Breast epithelium (tissue), 4 donors: ENCODE results near the gene SAMD8. TPM values are rescaled to one million over a fixed set of nuclear protein-coding genes. Genes with fewer than 3 reads are reported as not detected.
"Not testable (repeated sequence)": the region's sequence is repeated elsewhere in the genome, so short reads cannot be mapped to it uniquely, and the experiment has no call there.

ENCODE experiments used
- DNase-seq, 2 donors: peaks; one replicate each; pipeline ENCODE4 v3.0.0-alpha.2; 2019; ENCODE audit warnings: low spot score in 2 of 2
- H3K27ac ChIP-seq, 2 donors: fragments of 200-600 bp; sonication (generic) in 1 of 2; one replicate each; pipeline ENCODE4 v1.5.1; 2016 to 2019; ENCODE audit warnings: mild to moderate bottlenecking in 1 of 2
- H3K27me3 ChIP-seq, 2 donors: fragments of 200-600 bp; sonication (generic) in 1 of 2; one replicate each; pipeline versions ENCODE4 v1.5.1 to v1.6.0; 2017 to 2019; ENCODE audit warnings: control low read depth in 1 of 2, mild to moderate bottlenecking in 1 of 2
- H3K36me3 ChIP-seq: fragments of 200-600 bp; one replicate; pipeline ENCODE4 v1.5.1; 2019
- H3K4me1 ChIP-seq, 2 donors: fragments of 200-600 bp; sonication (generic); one replicate each; pipeline ENCODE4 v1.5.1; 2016 to 2019; ENCODE audit warnings: control low read depth in 1 of 2
- H3K4me3 ChIP-seq, 3 donors: fragments of 200-600 bp; sonication (generic); 1 replicate in 2 of 3; 2 replicates in 1 of 3; pipeline ENCODE4 v1.5.1; 2016 to 2019; ENCODE audit warnings: mild to moderate bottlenecking in 3 of 3, moderate library complexity in 2 of 3
- H3K9me3 ChIP-seq, 2 donors: fragments of 200-600 bp; sonication (generic) in 1 of 2; one replicate each; pipeline ENCODE4 v1.5.1; 2016 to 2019; ENCODE audit warnings: control low read depth in 1 of 2
- CTCF ChIP-seq, 3 donors: fragments of 450-650 bp; IDR thresholded peaks; one replicate each; pipeline ENCODE4 v1.5.1; 2016 to 2017; ENCODE audit warnings: antibody characterized with exemption in 3 of 3, mild to moderate bottlenecking in 3 of 3, moderate library complexity in 3 of 3
- POLR2A ChIP-seq: fragments of 450-650 bp; IDR thresholded peaks from one replicate; pipeline ENCODE4 v1.6.1; 2016; ENCODE audit warnings: antibody characterized with exemption, mild to moderate bottlenecking, moderate library complexity
- POLR2AphosphoS5 ChIP-seq, 3 donors: sonication (generic); formaldehyde crosslinking; IDR thresholded peaks; one replicate each; pipeline ENCODE4 v1.6.1; 2017; ENCODE audit warnings: antibody characterized with exemption in 3 of 3
- intact Hi-C: fragments of 100-400 bp; cut with DNase I; formaldehyde crosslinking; loops from one replicate; pipeline ENCODE4 v1.15.1; 2023; ENCODE audit warnings: low total_unique reads
- total RNA-seq, 3 donors: library from RNA; depleted of rRNA; stranded (reverse); fragments of >200 nt; gene quantifications; one replicate each; pipeline ENCODE4 v1.1.0, GENCODE V29; 2016

SAMD8 gene
- total RNA-seq, 3 donors from 2014 or later: 41.0 to 45.2 (median 41.3) TPM

GRCh38 chr10:75117995-75118394 is 6.5 kb downstream of the SAMD8 start:
- peaks cover 0 to under 1% of the 10 kb centered on the region in 2 donors for H3K4me1 ChIP-seq
- H3K4me3 ChIP-seq: no peak overlapping the region
- H3K9me3 ChIP-seq: no peaks in the 10 kb centered on the region
- no peak for TF ChIP-seq POLR2A
- TF ChIP-seq CTCF (IDR thresholded peaks at IDR 0.05): no peak
- TF ChIP-seq POLR2AphosphoS5 (IDR thresholded peaks at IDR 0.05): no peak
- DNase-seq: no peak
- no peaks in the 10 kb centered on the region for H3K36me3 ChIP-seq
- peak overlapping the region in 1 of 2 donors; percentile 45 for H3K27ac ChIP-seq
- H3K27me3 ChIP-seq: no peaks in the 10 kb centered on the region
- intact Hi-C loops: no loop called here

DNA sequence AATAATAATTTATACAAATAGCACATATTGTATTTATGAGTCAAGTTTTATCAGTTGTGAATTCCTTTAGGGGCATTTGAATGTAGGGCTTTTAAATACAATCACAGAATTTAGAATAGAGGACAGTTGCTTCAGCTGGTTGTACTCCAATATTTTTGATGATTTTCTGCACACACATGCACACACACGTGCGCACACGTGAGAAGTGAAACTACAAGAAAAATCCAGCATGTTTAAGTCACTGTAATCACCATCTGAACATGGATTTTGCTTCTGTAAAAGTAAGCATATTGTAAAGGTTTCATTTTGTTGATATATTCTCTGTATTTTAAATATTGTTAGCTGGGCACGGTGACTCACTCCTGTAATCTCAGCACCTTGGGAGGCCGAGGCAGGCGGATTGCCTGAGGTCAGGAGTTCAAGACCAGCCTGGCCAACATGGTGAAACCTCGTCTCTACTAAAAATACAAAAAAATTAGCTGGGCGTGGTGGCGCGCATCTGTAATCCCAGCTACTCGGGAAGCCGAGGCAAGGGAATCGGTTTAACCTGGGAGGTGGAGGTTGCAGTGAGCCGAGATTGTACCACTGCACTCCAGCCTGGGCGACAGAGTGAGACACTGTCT is 8.1 kb downstream of the SAMD8 start:
- H3K9me3 ChIP-seq, H3K27ac ChIP-seq, intact Hi-C loops, H3K27me3 ChIP-seq, H3K36me3 ChIP-seq, H3K4me1 ChIP-seq, H3K4me3 ChIP-seq, DNase-seq: not testable (repeated sequence)

DNA sequence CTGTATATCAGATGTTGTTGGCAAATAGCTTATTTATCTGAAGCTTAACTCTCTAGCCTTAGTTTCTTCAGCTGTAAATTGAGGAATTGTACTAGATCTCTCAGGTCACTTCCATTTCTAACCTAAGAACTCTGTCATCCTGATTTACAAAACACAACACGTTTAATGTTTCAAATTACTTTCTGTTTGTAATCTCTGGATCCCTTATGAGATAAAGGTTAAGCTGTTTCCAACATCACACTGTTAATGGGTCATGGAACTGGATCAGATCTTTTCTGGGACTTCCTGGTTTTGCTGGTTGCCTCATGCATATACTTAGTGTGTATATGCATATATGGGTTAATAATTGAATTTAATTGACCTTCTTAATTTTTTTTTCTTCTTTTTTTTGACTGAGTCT is 9.9 kb downstream of the SAMD8 start:
- H3K27me3 ChIP-seq: no peaks in the 10 kb centered on the region
- no peak overlapping the region for H3K4me3 ChIP-seq
- intact Hi-C loops: no loop called here
- no peaks in the 10 kb centered on the region for H3K9me3 ChIP-seq
- peak overlapping the region in 1 of 2 donors; percentile 27 for H3K27ac ChIP-seq
- DNase-seq: no peak
- no peaks in the 10 kb centered on the region for H3K4me1 ChIP-seq
- H3K36me3 ChIP-seq: no peaks in the 10 kb centered on the region
- no peak for TF ChIP-seq POLR2A
- TF ChIP-seq POLR2AphosphoS5 (IDR thresholded peaks at IDR 0.05): no peak
- no peak for TF ChIP-seq CTCF (IDR thresholded peaks at IDR 0.05)

GRCh38 chr10:75122505-75122904 is 11.0 kb downstream of the SAMD8 start:
- H3K27me3 ChIP-seq: no peaks in the 10 kb centered on the region
- H3K4me1 ChIP-seq: no peaks in the 10 kb centered on the region
- intact Hi-C loops: no loop called here
- H3K4me3 ChIP-seq: no peak overlapping the region
- DNase-seq: no peak
- TF ChIP-seq CTCF (IDR thresholded peaks at IDR 0.05) (no peak), POLR2AphosphoS5 (IDR thresholded peaks at IDR 0.05) (no peak), POLR2A (no peak)
- no peak overlapping the region for H3K27ac ChIP-seq
- no peaks in the 10 kb centered on the region for H3K9me3 ChIP-seq
- no peaks in the 10 kb centered on the region for H3K36me3 ChIP-seq

- H3K27ac ChIP-seq: no peak overlapping the region
- H3K9me3 ChIP-seq: no peaks in the 10 kb centered on the region
- H3K27me3 ChIP-seq: no peaks in the 10 kb centered on the region
- intact Hi-C loops: no loop called here
- DNase-seq: no peak
- H3K4me3 ChIP-seq: no peak overlapping the region
- no peak for TF ChIP-seq CTCF (IDR thresholded peaks at IDR 0.05)
- H3K4me1 ChIP-seq: no peaks in the 10 kb centered on the region
- no peaks in the 10 kb centered on the region for H3K36me3 ChIP-seq
Observed at GRCh38 chr10:75123088-75123682, 11.7 kb downstream of the SAMD8 start.
